ENCODE results near the gene C11orf91. TPM values are rescaled to one million over a fixed set of nuclear protein-coding genes. Genes with fewer than 3 reads are reported as not detected.
A peak's percentile ranks its signal among the peaks of the same experiment; 100 is the strongest.

C11orf91 gene
- total and polyA plus RNA-seq, 2 donors (not counting 3 experiments of a cell fraction or from before 2014, with no cell fraction given), result 0.94 to 2.1 TPM

DNA sequence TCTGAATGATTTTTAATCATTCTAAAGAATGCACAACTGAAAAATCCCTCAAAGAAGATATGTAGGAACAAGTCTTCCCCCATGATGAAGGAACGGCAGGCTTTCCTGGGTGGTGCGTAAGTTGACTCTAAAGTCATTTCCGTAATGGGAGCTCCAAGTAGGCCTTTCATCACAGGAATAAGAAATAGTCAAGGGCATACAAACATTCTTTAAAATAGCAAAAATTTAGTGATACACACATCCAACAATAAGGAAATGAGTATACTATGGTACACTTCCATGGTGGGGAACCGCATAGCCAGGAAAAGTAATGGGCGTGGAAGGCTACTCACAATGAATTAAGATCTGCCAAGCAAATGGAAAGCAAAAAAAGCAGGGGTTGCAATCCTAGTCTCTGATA lies 24.9 kb upstream of the C11orf91 start:
- Histone ChIP-seq H3K27me3 (ENCODE audit: control insufficient read depth in 2 of 2, insufficient read depth in 2 of 2, low read length in 2 of 2) (no peaks in the 10 kb centered on the region), H4K20me1 (replicated peaks; ENCODE audit: control insufficient read depth, extremely low read depth, insufficient read depth, low read length) (no peaks in the 10 kb centered on the region), H3K4me3 (replicated peaks in 1 of 3; ENCODE audit: insufficient read depth in 1 of 3, low read depth in 1 of 3, low read length in 3 of 3) (no peak overlapping the region), H3K9me1 (replicated peaks; ENCODE audit: control insufficient read depth, extremely low read depth, insufficient read depth, low read length) (no peaks in the 10 kb centered on the region), H3K79me2 (ENCODE audit: control insufficient read depth, insufficient read depth, low read length) (peaks cover 94% of the 10 kb centered on the region), H2AFZ (ENCODE audit: low read depth, low read length) (no peak overlapping the region), H3K9ac (replicated peaks; ENCODE audit: extremely low read depth, insufficient read depth, low read length) (peak overlapping the region; percentile 78), H3K36me3 (ENCODE audit: control insufficient read depth in 2 of 2, extremely low read depth in 1 of 2, insufficient read depth in 2 of 2, low read length in 2 of 2) (peaks cover 7 to 9% of the 10 kb centered on the region in 2 experiments), H3K4me2 (ENCODE audit: insufficient read depth, low read length) (peak overlapping the region; percentile 74), H3K27ac (ENCODE audit: insufficient read depth, low read depth, low read length) (peak overlapping the region; percentile 99), H3K4me1 (ENCODE audit: control insufficient read depth, extremely low read depth, insufficient read depth, low read length) (peaks cover 66% of the 10 kb centered on the region), H3K9me3 (replicated peaks; ENCODE audit: control insufficient read depth, insufficient read depth, low read length) (no peaks in the 10 kb centered on the region)
- dilution Hi-C loops (cut with MboI; ENCODE audit: extremely low pct_ligation_motif_present, low sequenced_read_pairs), result no loop called here
- TF ChIP-seq FOS (IDR thresholded peaks at IDR 0.05; ENCODE audit: borderline replicate concordance, insufficient read depth, low read length) (no peak), GATA2 (IDR thresholded peaks at IDR 0.05; ENCODE audit: insufficient read depth, insufficient read length, low read depth, low read length) (peak; percentile 32), MAX (IDR thresholded peaks at IDR 0.05; ENCODE audit: insufficient read depth, insufficient read length) (no peak)
- ChIA-PET POLR2A (interaction anchor here (0.8 to 1.6 kb wide), 3 partner anchors 8 to 33 kb away, joined by 3 to 10 read pairs (median 3); no protein-coding TSS in a partner anchor), CTCF (interaction anchor here (1.2 to 6.3 kb wide), 5 partner anchors 10 to 21 kb away, joined by 3 to 52 read pairs (median 7); no protein-coding TSS in a partner anchor)
- peak; percentile 75 for FAIRE-seq
- DNase-seq (ENCODE audit: low read depth, low spot score), result peak; percentile 68
- intact Hi-C loops (cut with micrococcal nuclease), result no loop called here
- BruUV-seq (replicated peaks), result no TSS peak

DNA sequence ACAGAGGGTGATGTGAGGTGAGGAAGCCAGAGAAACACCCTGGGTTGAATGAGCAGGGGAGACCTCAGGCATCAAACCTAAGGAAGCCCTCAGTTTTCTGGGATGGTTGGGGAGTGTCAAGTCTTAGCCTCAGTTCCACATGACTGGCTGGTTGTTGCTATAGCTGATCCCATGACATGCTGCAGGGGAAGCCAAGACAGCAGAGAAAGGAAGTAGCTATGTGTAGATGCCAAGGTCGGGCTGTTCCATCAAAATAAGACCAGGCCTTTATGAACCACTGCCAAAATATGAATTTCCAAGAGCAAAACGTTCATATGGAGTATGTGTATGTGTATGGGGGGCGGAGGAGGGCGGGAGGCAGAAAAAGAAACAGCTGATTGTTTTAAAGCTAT lies 24.0 kb upstream of the C11orf91 start:
- Histone ChIP-seq H3K9me3 (replicated peaks; ENCODE audit: control insufficient read depth, insufficient read depth, low read length) (no peaks in the 10 kb centered on the region), H3K27me3 (ENCODE audit: control insufficient read depth in 2 of 2, insufficient read depth in 2 of 2, low read length in 2 of 2) (no peaks in the 10 kb centered on the region), H3K9ac (replicated peaks; ENCODE audit: extremely low read depth, insufficient read depth, low read length) (peak overlapping the region; percentile 78), H3K4me1 (ENCODE audit: control insufficient read depth, extremely low read depth, insufficient read depth, low read length) (peaks cover 63% of the 10 kb centered on the region), H4K20me1 (replicated peaks; ENCODE audit: control insufficient read depth, extremely low read depth, insufficient read depth, low read length) (no peaks in the 10 kb centered on the region), H3K4me3 (replicated peaks in 1 of 3; ENCODE audit: insufficient read depth in 1 of 3, low read depth in 1 of 3, low read length in 3 of 3) (no peak overlapping the region), H3K9me1 (replicated peaks; ENCODE audit: control insufficient read depth, extremely low read depth, insufficient read depth, low read length) (no peaks in the 10 kb centered on the region), H3K36me3 (ENCODE audit: control insufficient read depth in 2 of 2, extremely low read depth in 1 of 2, insufficient read depth in 2 of 2, low read length in 2 of 2) (peaks cover 12 to 15% of the 10 kb centered on the region in 2 experiments), H3K79me2 (ENCODE audit: control insufficient read depth, insufficient read depth, low read length) (peaks cover 94% of the 10 kb centered on the region), H3K4me2 (ENCODE audit: insufficient read depth, low read length) (peak overlapping the region; percentile 74), H2AFZ (ENCODE audit: low read depth, low read length) (no peak overlapping the region), H3K27ac (ENCODE audit: insufficient read depth, low read depth, low read length) (peak overlapping the region; percentile 99)
- TF ChIP-seq POLR2A (IDR thresholded peaks at IDR 0.05; ENCODE audit: low read depth, low read length) (peak; percentile 43), EZH2 (IDR thresholded peaks at IDR 0.05; ENCODE audit: borderline replicate concordance, low read depth, low read length, severe bottlenecking) (no peak), MAX (IDR thresholded peaks at IDR 0.05; ENCODE audit: insufficient read depth, insufficient read length) (peak; percentile 60)
- peak; percentile 93 for DNase-seq (ENCODE audit: low read depth, low spot score)
- intact Hi-C loops (cut with micrococcal nuclease), result no loop called here
- dilution Hi-C loops (cut with MboI; ENCODE audit: extremely low pct_ligation_motif_present, low sequenced_read_pairs), result no loop called here
- ChIA-PET CTCF (interaction anchor here (0.8 to 6.3 kb wide), 10 partner anchors 9 to 34 kb away, joined by 3 to 52 read pairs (median 4); no protein-coding TSS in a partner anchor), POLR2A (interaction anchor here (0.7 to 1.6 kb wide), 7 partner anchors 9 to 33 kb away, joined by 3 to 10 read pairs (median 4); partner anchors contain the start of genes C11orf91 and CD59)
- peak; percentile 92 for FAIRE-seq
- BruUV-seq (replicated peaks), result no TSS peak

Data from endothelial cell of umbilical vein (primary cell).